Omental fat pad (tissue), 4 donors: ENCODE measurements around the gene ARL15. TPM values are rescaled to one million over a fixed set of nuclear protein-coding genes. Genes with fewer than 3 reads are reported as not detected.

Source experiments
- ATAC-seq: fragments of 150-250 bp; one replicate; pipeline ENCODE4 v1.9.1; 2016; ENCODE audit warnings: mild to moderate bottlenecking, moderate library complexity; ENCODE audit not compliant: low FRiP score
- DNase-seq: peaks from one replicate; pipeline ENCODE4 v3.0.0-alpha.2; 2019; ENCODE audit warnings: low spot score
- total RNA-seq, 4 donors: library from RNA; depleted of rRNA; stranded (reverse); fragments of >200 nt; gene quantifications; one replicate each; pipeline ENCODE4 v1.1.0, GENCODE V29; 2016
- TF ChIP-seq, protein P1 (sequence below), 3 donors: fragments of 450-650 bp; IDR thresholded peaks; one replicate each; pipeline ENCODE4 v1.5.1; 2016 to 2017; ENCODE audit warnings: antibody characterized with exemption in 3 of 3, mild to moderate bottlenecking in 3 of 3, moderate library complexity in 2 of 3

ARL15 gene
- total RNA-seq, 4 donors from 2014 or later: 18.9 to 39.2 (median 29.9) TPM

DNA sequence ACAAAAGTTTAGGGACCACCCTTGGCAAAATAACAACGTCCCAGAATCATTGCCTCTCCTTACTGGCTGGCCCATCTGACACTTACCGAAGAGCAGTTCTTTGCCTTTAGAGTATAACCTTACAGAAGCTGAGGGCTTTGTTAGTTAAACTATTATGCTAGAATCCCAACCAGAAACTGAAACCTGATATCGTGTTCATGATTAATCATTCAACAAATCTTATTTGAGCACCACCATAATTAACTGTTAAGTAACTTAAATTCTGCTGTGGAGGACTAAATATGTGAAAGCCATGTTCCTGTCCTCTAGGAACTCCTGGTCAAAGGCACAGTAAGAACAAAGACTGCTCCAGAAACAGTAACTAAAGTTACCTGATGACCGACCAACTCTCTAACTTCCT, 104.9 kb downstream of the ARL15 start:
- TF ChIP-seq, protein P1, sequence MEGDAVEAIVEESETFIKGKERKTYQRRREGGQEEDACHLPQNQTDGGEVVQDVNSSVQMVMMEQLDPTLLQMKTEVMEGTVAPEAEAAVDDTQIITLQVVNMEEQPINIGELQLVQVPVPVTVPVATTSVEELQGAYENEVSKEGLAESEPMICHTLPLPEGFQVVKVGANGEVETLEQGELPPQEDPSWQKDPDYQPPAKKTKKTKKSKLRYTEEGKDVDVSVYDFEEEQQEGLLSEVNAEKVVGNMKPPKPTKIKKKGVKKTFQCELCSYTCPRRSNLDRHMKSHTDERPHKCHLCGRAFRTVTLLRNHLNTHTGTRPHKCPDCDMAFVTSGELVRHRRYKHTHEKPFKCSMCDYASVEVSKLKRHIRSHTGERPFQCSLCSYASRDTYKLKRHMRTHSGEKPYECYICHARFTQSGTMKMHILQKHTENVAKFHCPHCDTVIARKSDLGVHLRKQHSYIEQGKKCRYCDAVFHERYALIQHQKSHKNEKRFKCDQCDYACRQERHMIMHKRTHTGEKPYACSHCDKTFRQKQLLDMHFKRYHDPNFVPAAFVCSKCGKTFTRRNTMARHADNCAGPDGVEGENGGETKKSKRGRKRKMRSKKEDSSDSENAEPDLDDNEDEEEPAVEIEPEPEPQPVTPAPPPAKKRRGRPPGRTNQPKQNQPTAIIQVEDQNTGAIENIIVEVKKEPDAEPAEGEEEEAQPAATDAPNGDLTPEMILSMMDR (IDR thresholded peaks at IDR 0.05): no peak
- ATAC-seq (no peak), DNase-seq (no peak)

DNA sequence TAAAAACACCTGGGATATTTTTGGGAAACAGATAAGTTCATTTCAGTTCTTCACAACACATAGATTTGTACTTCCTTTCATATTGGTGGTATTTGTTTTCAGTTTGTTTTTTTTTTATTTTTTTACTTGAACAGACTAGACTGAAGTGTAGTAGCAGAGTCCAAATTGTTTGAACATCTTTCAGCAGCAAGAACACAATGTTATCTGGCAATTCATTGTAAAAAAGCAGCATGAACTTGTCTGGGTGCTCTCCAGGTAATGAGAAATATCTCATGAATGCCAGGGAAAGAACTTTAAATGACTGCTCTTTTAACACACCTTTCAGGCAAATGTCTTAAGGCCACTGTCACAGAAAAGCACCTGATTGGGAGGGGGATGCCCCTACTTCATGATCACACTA, 113.4 kb downstream of the ARL15 start:
- TF ChIP-seq, protein P1 (IDR thresholded peaks at IDR 0.05): no peak
- DNase-seq: no peak
- ATAC-seq: no peak

DNA sequence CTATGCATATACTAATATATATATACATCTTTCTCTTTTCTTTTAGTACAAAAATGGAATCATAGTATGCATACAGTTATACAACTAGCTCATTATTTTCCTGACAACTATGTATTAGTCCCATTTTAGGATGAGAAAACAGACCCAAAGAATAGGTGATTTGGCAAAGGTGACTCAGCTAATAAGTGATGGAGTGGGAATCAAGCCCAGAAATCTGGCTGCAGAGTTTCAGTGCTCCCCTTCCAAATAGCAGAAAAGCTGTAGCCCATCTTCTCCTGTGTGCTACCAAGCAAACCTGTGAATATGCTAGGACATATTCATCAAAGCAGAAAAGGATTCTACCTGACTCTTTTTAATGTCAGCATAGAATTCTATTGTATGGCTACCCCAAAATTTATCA, 114.7 kb downstream of the ARL15 start:
- DNase-seq (no peak), ATAC-seq (no peak)
- TF ChIP-seq, protein P1 (IDR thresholded peaks at IDR 0.05): no peak

DNA sequence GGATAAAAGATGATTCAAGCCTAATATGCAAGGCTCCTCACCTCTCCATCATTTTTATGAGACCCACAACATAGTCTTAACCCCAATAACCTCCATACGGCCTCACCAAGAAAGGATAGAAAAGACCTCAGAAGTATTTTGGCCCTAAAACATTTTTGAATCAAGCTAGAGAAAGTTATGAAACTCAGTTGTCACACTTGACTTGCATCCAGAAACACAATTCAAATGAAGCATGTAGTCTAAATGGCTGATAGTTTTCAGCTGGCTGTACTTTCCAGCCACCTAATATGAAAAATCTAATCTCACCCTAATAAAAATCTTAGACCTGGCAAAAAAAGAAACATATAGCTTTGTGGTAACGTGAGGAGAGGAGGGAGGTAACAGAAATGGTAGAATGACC, 116.1 kb downstream of the ARL15 start:
- ATAC-seq (no peak), DNase-seq (no peak)
- TF ChIP-seq, protein P1 (IDR thresholded peaks at IDR 0.05): no peak

DNA sequence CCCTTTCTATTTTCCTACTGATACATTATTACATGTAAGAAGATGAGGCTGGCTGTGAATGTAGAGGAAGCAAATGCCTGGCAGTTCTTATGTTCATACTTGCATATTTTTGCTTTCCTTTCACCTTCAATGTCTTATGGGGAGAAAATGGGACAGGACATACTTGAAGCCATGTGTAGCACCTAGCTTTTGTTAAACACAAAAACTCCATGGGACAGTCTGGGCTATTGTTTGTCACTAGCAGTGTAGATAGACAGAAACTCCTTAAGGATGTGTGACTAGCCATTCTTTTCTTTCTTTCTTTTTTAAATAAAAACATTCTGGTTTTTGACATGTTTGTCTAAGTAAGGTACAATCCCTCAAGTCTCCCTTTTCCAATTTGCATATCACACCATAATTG, 122.7 kb downstream of the ARL15 start:
- no peak for DNase-seq
- TF ChIP-seq, protein P1 (IDR thresholded peaks at IDR 0.05): no peak
- ATAC-seq: no peak

DNA sequence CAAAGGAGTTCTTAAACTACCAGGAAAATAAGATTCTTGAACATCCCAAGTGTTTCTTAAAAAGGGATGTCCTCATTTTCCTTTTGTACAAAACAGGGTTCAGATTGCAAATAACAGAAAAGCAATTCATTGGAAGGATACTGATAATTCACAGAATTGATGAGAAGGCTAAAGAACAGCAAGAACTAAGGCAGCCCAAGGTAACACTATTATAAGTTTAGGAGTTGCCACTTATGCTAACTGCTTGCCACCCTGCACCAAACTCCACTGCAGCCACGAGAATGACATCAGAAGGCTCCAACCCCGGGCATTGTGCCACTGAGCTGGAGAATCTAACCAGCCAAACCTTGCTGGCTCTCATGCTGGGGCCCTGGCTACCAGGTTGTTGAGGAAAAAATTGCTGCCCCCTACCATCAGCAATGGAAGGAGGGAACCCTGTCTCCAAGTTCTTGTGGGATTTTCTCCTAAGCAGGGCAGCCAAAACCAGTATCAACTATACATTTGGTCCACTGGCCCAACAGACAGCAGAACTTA, 123.4 kb downstream of the ARL15 start:
- TF ChIP-seq, protein P1 (IDR thresholded peaks at IDR 0.05): no peak
- ATAC-seq: no peak
- no peak for DNase-seq

DNA sequence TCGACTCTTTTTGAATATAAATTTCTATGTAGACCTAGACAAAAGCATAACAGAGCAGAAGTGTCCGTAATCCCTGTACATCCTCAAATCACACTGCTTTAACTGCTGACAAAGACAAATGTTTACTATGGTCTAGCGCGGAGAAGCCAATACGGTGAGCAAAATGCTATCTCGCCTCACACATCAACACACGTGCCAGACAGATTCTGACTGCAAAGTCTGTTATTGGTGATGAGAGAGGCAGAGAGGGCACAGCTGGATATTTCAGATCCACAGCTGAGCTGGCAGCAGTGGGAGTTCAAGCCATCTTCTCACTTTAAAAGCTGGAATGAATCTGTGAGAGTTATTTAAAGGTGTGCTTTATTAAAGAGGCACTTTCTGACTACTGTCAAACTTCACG, 124.3 kb downstream of the ARL15 start:
- DNase-seq: no peak
- TF ChIP-seq, protein P1 (IDR thresholded peaks at IDR 0.05): no peak
- no peak for ATAC-seq
